Measurements from ENCODE around the gene PGM3. TPM values are rescaled to one million over a fixed set of nuclear protein-coding genes. Genes with fewer than 3 reads are reported as not detected.

PGM3 gene
- total RNA-seq, 1 donor from 2014 or later, result 37.3 TPM

DNA sequence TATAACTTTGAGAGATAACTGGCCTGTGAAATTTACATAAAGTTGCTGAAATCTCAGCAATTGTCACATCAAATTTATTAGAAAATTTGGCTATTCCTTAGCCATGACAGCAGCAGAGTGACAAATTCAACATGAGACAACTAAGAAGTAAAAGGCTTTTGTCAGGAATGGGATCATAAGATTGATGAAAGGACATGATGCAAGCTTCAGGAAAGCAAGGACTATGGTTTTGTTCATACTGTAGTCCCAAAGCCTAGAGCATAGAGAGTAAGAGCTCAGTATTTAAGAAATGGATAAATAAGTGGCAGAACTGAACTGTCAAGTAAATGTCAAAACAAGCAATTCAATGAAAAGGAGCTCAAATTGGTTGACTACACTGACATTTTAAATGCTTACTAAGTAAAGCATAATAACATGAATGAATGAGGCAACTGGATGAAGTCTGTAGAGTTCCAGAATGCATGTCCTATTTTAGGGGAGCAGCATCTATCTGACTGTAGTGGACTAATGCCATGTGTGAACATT lies 12.6 kb downstream of the PGM3 start:
- no peak overlapping the region for H3K4me3 ChIP-seq
- ATAC-seq, result no peak
- H3K27me3 ChIP-seq, result no peaks in the 10 kb centered on the region
- no peak for DNase-seq
- TF ChIP-seq, protein P1, sequence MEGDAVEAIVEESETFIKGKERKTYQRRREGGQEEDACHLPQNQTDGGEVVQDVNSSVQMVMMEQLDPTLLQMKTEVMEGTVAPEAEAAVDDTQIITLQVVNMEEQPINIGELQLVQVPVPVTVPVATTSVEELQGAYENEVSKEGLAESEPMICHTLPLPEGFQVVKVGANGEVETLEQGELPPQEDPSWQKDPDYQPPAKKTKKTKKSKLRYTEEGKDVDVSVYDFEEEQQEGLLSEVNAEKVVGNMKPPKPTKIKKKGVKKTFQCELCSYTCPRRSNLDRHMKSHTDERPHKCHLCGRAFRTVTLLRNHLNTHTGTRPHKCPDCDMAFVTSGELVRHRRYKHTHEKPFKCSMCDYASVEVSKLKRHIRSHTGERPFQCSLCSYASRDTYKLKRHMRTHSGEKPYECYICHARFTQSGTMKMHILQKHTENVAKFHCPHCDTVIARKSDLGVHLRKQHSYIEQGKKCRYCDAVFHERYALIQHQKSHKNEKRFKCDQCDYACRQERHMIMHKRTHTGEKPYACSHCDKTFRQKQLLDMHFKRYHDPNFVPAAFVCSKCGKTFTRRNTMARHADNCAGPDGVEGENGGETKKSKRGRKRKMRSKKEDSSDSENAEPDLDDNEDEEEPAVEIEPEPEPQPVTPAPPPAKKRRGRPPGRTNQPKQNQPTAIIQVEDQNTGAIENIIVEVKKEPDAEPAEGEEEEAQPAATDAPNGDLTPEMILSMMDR (IDR thresholded peaks at IDR 0.05), result no peak
- peaks cover 75% of the 10 kb centered on the region for H3K36me3 ChIP-seq
- no peak overlapping the region for H3K27ac ChIP-seq
- H3K4me1 ChIP-seq, result no peaks in the 10 kb centered on the region
- H3K9me3 ChIP-seq, result no peaks in the 10 kb centered on the region
- intact Hi-C loops (cut with DNase I), result no loop called here

DNA sequence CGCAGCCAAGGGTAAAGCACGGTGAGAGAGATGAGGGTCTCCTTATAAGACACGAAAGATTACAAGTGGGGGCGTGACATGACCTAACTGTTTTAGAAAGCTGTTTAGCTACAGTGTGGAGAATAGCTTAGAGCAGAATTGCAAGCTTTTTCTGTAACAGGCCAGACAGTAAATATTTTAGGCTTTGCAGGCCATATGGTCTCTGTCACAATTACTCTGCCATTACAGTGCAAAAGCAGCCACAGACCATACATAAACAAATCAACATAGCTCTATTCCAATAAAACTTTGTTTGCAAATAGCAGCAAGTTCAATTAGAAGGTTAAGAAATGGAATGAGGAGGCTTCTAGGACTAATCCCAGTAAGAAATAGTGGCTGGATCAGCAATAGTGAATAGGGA lies 16.8 kb downstream of the PGM3 start:
- H3K27me3 ChIP-seq, result no peaks in the 10 kb centered on the region
- ATAC-seq, result no peak
- no peaks in the 10 kb centered on the region for H3K4me1 ChIP-seq
- H3K4me3 ChIP-seq, result no peak overlapping the region
- intact Hi-C loops (cut with DNase I), result no loop called here
- H3K9me3 ChIP-seq, result no peaks in the 10 kb centered on the region
- TF ChIP-seq, protein P1 (IDR thresholded peaks at IDR 0.05), result no peak
- DNase-seq, result no peak
- H3K36me3 ChIP-seq, result peaks cover 83% of the 10 kb centered on the region
- no peak overlapping the region for H3K27ac ChIP-seq

DNA sequence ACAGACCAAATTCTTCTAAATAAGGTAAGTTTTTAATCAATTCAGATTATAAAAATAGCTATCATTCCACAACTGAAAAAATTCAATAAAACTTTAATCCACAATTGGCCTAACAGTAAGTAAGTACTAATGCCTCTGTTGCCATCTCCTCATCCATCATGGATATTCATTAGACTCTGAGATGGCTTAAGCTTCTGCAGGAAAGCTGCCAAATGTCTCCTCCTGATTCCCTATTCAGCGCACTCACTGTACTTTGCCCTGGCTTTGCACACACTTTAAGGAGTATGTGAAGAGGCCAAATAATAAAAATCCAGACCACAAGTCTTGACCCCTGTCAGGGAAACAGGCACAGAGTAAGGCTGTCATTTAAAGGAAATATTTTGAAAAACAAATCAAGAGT lies 23.6 kb downstream of the PGM3 start:
- Histone ChIP-seq H3K36me3 (peaks cover 99% of the 10 kb centered on the region), H3K9me3 (no peaks in the 10 kb centered on the region), H3K4me1 (no peaks in the 10 kb centered on the region), H3K27me3 (no peaks in the 10 kb centered on the region), H3K4me3 (no peak overlapping the region), H3K27ac (no peak overlapping the region)
- ATAC-seq, result no peak
- DNase-seq, result no peak
- intact Hi-C loops (cut with DNase I), result no loop called here
- TF ChIP-seq, protein P1 (IDR thresholded peaks at IDR 0.05), result no peak

- Histone ChIP-seq H3K4me1 (no peaks in the 10 kb centered on the region), H3K36me3 (peaks cover 99% of the 10 kb centered on the region), H3K27me3 (no peaks in the 10 kb centered on the region), H3K4me3 (no peak overlapping the region), H3K27ac (no peak overlapping the region), H3K9me3 (no peaks in the 10 kb centered on the region)
- no peak for ATAC-seq
- intact Hi-C loops (cut with DNase I), result no loop called here
- TF ChIP-seq, protein P1 (IDR thresholded peaks at IDR 0.05), result no peak
- no peak for DNase-seq
Observed at GRCh38 chr6:83169106-83169505, 24.0 kb downstream of the PGM3 start.

- H3K9me3 ChIP-seq, result no peaks in the 10 kb centered on the region
Observed at GRCh38 chr6:83168556-83168955, 24.5 kb downstream of the PGM3 start.

More at GRCh38 chr6:83168556-83168955, 24.5 kb downstream of the PGM3 start:
- ATAC-seq (no peak), DNase-seq (no peak)
- intact Hi-C loops (cut with DNase I), result no loop called here
- peaks cover 99% of the 10 kb centered on the region for H3K36me3 ChIP-seq
- H3K4me1 ChIP-seq, result no peaks in the 10 kb centered on the region
- TF ChIP-seq, protein P1 (IDR thresholded peaks at IDR 0.05), result no peak
- no peaks in the 10 kb centered on the region for H3K27me3 ChIP-seq
- H3K4me3 ChIP-seq, result no peak overlapping the region
- H3K27ac ChIP-seq, result no peak overlapping the region

Measured in upper lobe of right lung (tissue), 1 donor.